NCI-H128 (cell line): Measurements from ENCODE around the gene C11orf65.

Experiments
- DNase-seq: peaks from one replicate; lab custom pipeline; 2025; ENCODE audit not compliant: unreplicated experiment; lab: John Stamatoyannopoulos, UW

Gene C11orf65

DNA sequence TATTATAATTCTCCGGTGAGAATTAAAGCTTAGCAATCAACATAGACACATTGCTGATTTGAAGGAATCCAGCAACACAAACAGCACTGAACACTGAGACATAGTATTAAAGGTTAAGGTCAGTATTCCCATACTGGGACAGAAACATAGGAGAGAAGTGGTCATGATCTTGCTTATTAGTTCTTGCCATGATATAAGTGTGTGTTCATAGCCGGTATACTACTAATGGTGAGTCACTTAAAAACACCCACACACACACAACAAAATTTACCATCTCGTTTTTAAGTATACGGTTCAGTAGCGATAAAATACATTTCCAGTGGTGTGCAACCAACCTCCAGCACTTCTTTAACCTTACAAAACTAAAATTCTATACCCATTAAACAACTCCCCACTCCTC is 96.3 kb downstream of the C11orf65 start:
- no peak for DNase-seq

DNA sequence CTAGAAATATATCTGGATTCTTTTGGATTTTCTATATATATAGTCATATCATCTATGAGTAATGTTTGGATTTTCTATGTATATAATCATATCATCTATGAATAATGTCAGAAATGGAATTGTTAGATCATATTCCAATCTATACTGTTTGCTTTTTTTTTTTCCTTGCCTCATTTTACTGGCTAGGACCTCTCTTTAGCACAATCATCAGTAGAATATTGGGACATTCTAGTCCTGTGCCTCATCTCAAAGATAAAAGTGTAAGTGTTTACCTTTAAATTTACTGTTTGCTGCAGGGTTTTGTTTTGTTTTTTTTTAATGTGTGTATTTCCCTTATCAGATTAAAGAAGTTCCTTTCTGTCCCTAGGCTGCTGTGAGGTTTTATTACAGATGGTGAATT is 97.0 kb downstream of the C11orf65 start:
- no peak for DNase-seq

DNA sequence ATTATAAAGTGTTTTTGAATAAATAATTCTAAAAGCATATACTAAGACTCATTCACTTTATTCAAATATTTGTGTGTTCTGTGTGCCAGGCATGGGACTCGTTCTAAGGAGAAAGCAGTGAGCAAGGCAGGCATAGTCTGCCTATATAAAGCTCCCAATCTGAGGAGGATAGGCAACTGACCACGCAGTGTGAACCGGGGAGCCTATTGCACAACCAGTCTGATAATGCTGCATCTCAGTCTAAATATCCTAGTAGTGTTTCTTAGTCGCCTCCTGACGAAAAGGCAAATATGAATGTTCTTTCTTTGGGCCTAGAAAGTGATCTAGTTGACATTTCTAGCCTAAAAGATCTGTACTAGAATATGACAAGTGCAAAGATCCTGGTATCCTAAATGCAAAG is 98.3 kb downstream of the C11orf65 start:
- no peak for DNase-seq

DNA sequence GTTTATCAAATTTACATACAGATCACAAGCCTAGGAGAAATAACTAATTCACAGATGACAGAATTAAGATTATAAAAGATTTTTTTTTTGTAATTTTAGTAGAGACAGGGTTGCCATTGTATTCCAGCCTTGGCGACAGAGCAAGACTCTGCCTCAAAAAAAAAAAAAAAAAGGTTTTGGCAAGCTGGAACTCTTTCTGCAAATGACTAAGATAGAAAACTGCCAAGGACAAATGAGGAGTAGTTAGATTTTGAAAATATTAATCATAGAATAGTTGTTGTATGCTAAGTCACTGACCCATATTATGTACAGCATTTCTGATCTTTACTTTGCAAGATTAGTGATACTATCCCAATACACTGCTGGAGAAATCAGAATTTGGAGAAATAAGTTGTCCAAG is 99.2 kb downstream of the C11orf65 start:
- no peak for DNase-seq

DNA sequence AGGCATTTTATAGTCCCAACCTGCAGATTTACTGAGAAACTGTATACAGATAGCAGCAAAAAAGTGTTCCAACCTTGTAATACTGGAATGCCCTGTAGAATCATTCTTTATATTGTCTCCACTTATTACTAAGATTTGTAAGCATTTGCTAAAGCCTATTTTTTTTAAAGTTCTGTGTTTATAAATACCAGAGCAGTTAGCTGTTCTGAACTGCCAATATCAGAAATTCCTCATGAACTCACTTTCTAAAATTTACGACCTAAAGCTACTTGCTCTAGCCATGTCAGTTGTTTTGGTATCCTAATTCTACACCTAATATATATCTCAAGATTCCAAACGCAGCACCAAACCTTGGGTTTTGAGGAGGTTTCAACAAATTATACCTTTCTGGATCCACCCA is 103.2 kb downstream of the C11orf65 start:
- DNase-seq: no peak

DNA sequence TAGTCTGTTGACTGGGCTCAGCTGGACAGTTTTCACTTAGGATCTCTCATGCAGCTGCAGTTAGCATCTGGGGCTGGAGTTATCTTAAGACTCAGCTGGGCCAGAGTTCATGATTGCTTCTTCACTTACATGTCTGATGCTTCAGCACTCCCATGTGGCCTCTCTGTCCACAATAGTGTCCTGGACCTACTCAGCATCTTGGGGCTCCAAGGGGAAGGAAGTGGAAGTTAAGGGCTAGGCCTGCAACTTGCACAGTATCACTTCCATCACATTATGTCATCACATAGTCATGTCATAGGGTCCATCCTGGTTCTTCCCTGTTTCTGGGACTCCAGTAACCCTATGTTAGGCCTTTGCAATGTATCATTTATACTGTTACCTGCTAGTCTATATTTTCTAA is 115.9 kb downstream of the C11orf65 start:
- no peak for DNase-seq

DNA sequence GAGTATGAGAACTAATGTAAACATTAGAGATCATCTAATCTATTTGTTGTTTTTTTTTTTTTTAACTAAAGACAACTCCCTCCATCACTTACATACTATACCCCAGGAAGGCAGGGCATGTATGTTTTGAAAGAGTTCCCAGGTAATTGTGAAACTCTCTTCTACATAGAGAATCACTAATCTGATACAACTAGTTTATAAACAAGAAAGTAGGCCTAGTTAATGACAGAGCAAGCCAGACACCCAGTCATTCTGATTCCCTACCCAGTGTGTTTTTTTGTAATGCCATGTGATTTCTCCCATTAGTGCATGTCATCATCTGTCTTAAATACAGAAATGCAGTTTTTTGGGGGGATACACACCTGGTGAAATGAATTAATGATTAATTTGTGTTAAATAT is 120.9 kb downstream of the C11orf65 start:
- no peak for DNase-seq

DNA sequence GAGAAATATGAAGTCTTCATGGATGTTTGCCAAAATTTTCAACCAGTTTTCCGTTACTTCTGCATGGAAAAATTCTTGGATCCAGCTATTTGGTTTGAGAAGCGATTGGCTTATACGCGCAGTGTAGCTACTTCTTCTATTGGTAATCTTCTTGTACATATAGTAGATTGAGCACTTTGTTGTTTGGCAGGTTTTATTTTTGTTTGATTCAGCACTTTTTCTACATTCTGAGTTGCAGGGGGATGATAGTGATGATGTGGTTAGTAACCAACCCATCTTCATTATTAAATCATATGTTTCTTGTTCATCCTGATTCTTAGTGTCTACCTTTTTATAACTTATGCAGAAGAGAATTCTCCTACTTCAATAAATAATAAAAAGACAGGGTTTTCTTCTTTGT is 121.6 kb downstream of the C11orf65 start:
- no peak for DNase-seq

DNA sequence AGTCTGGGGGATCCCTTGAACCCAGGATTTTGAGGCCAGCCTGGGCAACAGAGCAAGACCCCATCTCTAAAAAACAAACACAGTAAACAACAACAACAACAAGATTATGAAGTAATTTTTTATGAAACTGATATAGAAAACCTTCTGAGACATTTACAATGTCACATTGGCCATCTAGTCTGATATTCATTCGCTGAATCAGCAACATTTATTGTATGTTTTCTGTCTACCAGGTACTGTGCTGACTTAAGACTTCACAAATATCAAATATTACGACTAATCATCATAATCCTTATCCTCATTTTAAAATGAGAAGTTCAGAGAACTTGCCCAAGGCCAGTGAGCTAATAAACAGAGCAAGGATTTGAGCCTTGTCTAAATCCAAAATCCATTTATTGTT is 123.6 kb downstream of the C11orf65 start:
- no peak for DNase-seq

DNA sequence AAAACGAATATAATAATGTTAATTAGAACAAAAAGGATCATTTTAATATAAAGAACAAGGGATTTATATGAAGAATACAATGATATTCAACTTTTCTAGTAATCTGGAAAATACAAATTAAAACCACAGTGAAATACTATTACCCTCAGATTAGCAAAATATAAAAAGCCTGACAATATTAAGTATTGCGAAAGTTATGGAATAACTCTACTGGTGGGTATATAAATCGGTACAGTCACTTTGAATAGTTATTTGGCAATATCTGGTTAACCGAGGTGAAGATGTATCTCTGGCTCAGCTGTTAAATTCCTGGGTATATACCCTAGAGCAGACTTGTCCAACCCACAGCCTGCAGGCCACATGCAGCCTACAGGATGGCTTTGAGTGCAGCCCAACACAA is 125.7 kb downstream of the C11orf65 start:
- no peak for DNase-seq

DNA sequence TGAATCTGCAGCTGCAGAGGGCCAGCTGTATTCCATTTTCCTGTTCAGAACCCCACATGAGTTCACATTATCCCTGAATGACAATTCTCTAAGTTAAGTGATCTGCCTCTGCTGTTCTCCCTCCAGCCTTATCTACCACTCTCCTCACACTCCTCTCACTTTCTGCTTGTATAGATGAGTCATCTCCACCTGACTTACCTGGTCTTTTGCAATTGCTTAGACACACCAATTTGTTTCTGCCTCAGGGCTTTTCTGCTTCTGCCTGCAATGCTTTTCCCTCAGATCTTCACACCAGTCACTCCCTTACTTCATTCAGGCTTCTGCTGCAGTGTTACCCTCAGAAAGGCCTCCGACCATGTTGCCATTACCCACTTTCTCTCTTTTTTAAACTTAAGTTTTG is 126.4 kb downstream of the C11orf65 start:
- DNase-seq: no peak

DNA sequence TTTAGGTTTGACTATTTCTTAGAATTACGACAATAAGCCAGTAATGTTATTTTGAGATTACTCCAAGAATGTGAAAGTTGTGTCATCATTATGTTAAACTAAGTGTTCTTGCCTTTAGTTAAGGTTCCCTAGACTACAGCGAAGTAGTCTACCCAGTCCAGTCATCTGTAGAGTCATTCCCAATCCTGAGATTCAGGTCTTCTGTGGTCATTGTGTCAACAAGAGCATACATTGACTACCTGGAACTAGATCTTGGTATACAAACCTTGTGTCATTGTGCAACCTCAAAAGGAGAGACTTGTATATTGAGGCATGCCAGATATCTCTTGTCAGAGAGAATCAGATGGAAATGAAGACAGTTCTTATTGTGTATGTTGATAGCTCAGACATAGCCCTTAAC is 128.6 kb downstream of the C11orf65 start:
- no peak for DNase-seq

DNA sequence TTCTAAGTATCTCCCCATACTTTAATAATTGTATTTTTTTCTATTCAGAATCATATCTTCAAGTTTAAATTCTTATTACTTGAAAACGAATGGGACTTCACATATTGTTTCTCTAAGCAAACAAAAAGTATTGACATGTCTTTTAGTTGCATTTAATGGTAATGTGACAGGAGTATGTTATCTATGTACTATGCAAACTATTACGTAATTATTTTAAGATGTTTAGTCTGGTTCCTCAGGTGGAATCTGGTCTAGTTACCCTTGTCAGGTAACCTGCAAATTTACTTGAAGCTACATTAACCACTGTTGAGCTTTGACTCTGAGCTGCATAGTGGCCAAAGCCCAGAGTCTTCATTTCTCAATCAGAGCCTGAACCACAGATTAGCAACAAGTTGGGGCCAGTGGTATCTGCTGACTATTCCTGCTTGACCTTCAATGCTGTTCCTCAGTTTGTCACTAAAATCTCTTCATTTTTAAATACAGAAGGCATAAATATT is 133.9 kb downstream of the C11orf65 start:
- DNase-seq: no peak
